Peyer's patch (tissue), 4 donors: ENCODE results near the gene WNK1. TPM values are rescaled to one million over a fixed set of nuclear protein-coding genes. Genes with fewer than 3 reads are reported as not detected.

ENCODE experiments used
- DNase-seq, 3 donors: peaks; one replicate each; pipeline ENCODE4 v3.0.0-alpha.2; 2017 to 2019
- H3K27ac ChIP-seq, 4 donors: fragments of 200-600 bp; sonication (generic); one replicate each; pipeline ENCODE4 v1.5.1; 2016 to 2019
- H3K27me3 ChIP-seq, 2 donors: fragments of 200-600 bp; sonication (generic); one replicate each; pipeline ENCODE4 v1.5.1; 2019
- H3K36me3 ChIP-seq, 3 donors: fragments of 200-600 bp; sonication (generic); one replicate each; pipeline ENCODE4 v1.5.1; 2016 to 2019
- H3K4me1 ChIP-seq, 4 donors: fragments of 200-600 bp; sonication (generic); one replicate each; pipeline ENCODE4 v1.5.1; 2016 to 2019
- H3K4me3 ChIP-seq, 4 donors: fragments of 200-600 bp; sonication (generic); 1 replicate in 3 of 4; 2 replicates in 1 of 4; pipeline ENCODE4 v1.5.1; 2016 to 2019; ENCODE audit warnings: mild to moderate bottlenecking in 1 of 4
- H3K9me3 ChIP-seq, 4 donors: fragments of 200-600 bp; sonication (generic); one replicate each; pipeline ENCODE4 v1.5.1; 2016 to 2019; ENCODE audit warnings: mild to moderate bottlenecking in 1 of 4
- POLR2A ChIP-seq, 2 donors: fragments of 450-650 bp; IDR thresholded peaks; one replicate each; pipeline ENCODE4 v1.5.1; 2017; ENCODE audit warnings: antibody characterized with exemption in 2 of 2, mild to moderate bottlenecking in 2 of 2, moderate library complexity in 2 of 2
- total RNA-seq, 4 donors: library from RNA; depleted of rRNA; stranded (reverse); fragments of >200 nt; gene quantifications; one replicate each; pipeline ENCODE4 v1.1.0, GENCODE V29; 2016
- TF ChIP-seq, protein P1 (sequence below), 6 experiments: fragments of 450-650 bp in 4 of 6; fragments of 200-600 bp in 2 of 6; sonication (generic) in 1 of 6; IDR thresholded peaks; one replicate each; pipeline ENCODE4 v1.5.1; 2017 to 2019; ENCODE audit warnings: antibody characterized with exemption in 6 of 6, mild to moderate bottlenecking in 3 of 6, moderate library complexity in 1 of 6

The WNK1 gene
- total RNA-seq, 4 donors from 2014 or later = 83.2 to 198 (median 144) TPM

GRCh38 chr12:713281-713875 lies 39.0 kb upstream of the WNK1 start:
- H3K4me1 ChIP-seq = no peaks in the 10 kb centered on the region
- no peaks in the 10 kb centered on the region for H3K36me3 ChIP-seq
- H3K4me3 ChIP-seq = no peak overlapping the region
- H3K27ac ChIP-seq = no peak overlapping the region
- no peaks in the 10 kb centered on the region for H3K9me3 ChIP-seq
- H3K27me3 ChIP-seq = no peaks in the 10 kb centered on the region
- no peak for DNase-seq
- TF ChIP-seq, protein P1, sequence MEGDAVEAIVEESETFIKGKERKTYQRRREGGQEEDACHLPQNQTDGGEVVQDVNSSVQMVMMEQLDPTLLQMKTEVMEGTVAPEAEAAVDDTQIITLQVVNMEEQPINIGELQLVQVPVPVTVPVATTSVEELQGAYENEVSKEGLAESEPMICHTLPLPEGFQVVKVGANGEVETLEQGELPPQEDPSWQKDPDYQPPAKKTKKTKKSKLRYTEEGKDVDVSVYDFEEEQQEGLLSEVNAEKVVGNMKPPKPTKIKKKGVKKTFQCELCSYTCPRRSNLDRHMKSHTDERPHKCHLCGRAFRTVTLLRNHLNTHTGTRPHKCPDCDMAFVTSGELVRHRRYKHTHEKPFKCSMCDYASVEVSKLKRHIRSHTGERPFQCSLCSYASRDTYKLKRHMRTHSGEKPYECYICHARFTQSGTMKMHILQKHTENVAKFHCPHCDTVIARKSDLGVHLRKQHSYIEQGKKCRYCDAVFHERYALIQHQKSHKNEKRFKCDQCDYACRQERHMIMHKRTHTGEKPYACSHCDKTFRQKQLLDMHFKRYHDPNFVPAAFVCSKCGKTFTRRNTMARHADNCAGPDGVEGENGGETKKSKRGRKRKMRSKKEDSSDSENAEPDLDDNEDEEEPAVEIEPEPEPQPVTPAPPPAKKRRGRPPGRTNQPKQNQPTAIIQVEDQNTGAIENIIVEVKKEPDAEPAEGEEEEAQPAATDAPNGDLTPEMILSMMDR (IDR thresholded peaks at IDR 0.05) = no peak

GRCh38 chr12:716506-716905 lies 35.9 kb upstream of the WNK1 start:
- TF ChIP-seq, protein P1 (IDR thresholded peaks at IDR 0.05) = no peak
- no peak for TF ChIP-seq POLR2A (IDR thresholded peaks at IDR 0.05)
- no peak overlapping the region for H3K27ac ChIP-seq

DNA sequence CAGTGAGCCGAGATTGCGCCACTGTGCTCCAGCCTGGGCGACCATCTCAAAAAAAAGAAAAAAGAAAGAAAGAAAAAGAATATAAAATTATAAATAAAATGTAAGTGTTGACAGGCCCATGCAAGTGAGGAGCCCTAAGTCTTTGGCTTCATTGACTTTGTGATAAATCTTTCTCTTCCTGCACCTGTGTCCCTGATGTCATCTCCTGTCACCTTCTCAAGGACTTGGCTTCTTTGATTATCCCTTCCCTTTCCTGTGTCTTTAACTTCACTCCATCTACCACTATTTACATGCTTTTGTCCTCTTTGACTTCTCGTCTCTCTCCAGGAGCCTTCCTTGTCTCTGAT lies 33.6 kb upstream of the WNK1 start:
- H3K4me1 ChIP-seq = no peaks in the 10 kb centered on the region
- TF ChIP-seq, protein P1 (IDR thresholded peaks at IDR 0.05) = no peak
- TF ChIP-seq POLR2A (IDR thresholded peaks at IDR 0.05) = no peak
- H3K27ac ChIP-seq = peak overlapping the region in 1 of 4 donors; percentile 55
- H3K4me3 ChIP-seq = no peak overlapping the region
- DNase-seq = no peak
- H3K36me3 ChIP-seq = no peaks in the 10 kb centered on the region
- H3K9me3 ChIP-seq = no peaks in the 10 kb centered on the region
- H3K27me3 ChIP-seq = no peaks in the 10 kb centered on the region

More at GRCh38 chr12:716506-716905, 35.9 kb upstream of the WNK1 start:
- no peak overlapping the region for H3K4me3 ChIP-seq
- H3K36me3 ChIP-seq = no peaks in the 10 kb centered on the region
- DNase-seq = no peak
- H3K27me3 ChIP-seq = no peaks in the 10 kb centered on the region
- no peaks in the 10 kb centered on the region for H3K4me1 ChIP-seq
- H3K9me3 ChIP-seq = no peaks in the 10 kb centered on the region

- no peaks in the 10 kb centered on the region for H3K9me3 ChIP-seq
- no peak for TF ChIP-seq POLR2A (IDR thresholded peaks at IDR 0.05)
- TF ChIP-seq, protein P1 (IDR thresholded peaks at IDR 0.05) = no peak
- H3K4me3 ChIP-seq = peak overlapping the region in 1 of 4 donors; percentile 20
- no peaks in the 10 kb centered on the region for H3K36me3 ChIP-seq
- DNase-seq = no peak
- no peak overlapping the region for H3K27ac ChIP-seq
- no peaks in the 10 kb centered on the region for H3K27me3 ChIP-seq
- no peaks in the 10 kb centered on the region for H3K4me1 ChIP-seq
Measured at GRCh38 chr12:720231-720941, 32.0 kb upstream of the WNK1 start.

DNA sequence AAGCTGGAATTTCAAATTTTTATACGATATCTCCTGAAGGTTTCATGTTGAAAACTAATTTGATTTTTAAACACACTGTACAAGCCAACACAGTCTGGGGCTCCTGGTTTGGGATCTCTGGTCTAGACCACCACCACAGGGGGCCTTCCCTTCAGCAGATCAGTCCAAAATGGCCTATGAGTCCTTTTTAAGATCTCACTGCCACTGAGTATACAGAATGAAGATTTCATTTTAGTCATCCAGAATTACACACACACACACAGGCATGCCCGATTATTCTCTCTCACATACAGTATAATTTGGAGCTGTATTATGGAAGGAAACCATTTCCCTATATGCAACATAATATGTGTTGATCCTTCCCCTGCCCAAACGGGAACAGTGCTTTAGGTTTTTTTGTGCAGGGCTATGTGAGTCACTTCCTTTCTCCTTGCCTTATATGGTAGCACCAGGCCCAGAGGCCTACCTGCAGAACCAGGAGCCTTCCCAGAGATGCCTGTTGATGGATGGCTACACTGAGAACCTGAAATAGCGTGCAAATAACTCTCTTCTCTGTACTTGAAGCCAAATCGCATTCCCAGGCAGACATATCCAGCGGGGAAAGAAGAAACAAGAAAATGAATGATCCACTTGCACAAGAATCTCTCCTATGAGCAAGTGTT lies 28.1 kb upstream of the WNK1 start:
- Histone ChIP-seq H3K36me3 (no peaks in the 10 kb centered on the region), H3K4me3 (no peak overlapping the region), H3K27ac (peak overlapping the region in 2 of 4 donors; percentile 10 to 13), H3K4me1 (no peaks in the 10 kb centered on the region), H3K27me3 (no peaks in the 10 kb centered on the region), H3K9me3 (no peaks in the 10 kb centered on the region)
- peak in 1 of 3 donors; percentile 29 for DNase-seq
- TF ChIP-seq, protein P1 (IDR thresholded peaks at IDR 0.05) = no peak
- no peak for TF ChIP-seq POLR2A (IDR thresholded peaks at IDR 0.05)
